HG03139 (cell line): ENCODE measurements around the gene ABCG4.
A peak's percentile ranks its signal among the peaks of the same experiment; 100 is the strongest.

ENCODE experiments used
- ATAC-seq: cut with Tn5 transposase; IDR thresholded peaks from one replicate; pipeline ENCODE4 v1.9.1; 2021; ENCODE audit not compliant: unreplicated experiment

Gene ABCG4

GRCh38 chr11:119205080-119205479 lies 56.2 kb downstream of the ABCG4 start:
- no peak for ATAC-seq

DNA sequence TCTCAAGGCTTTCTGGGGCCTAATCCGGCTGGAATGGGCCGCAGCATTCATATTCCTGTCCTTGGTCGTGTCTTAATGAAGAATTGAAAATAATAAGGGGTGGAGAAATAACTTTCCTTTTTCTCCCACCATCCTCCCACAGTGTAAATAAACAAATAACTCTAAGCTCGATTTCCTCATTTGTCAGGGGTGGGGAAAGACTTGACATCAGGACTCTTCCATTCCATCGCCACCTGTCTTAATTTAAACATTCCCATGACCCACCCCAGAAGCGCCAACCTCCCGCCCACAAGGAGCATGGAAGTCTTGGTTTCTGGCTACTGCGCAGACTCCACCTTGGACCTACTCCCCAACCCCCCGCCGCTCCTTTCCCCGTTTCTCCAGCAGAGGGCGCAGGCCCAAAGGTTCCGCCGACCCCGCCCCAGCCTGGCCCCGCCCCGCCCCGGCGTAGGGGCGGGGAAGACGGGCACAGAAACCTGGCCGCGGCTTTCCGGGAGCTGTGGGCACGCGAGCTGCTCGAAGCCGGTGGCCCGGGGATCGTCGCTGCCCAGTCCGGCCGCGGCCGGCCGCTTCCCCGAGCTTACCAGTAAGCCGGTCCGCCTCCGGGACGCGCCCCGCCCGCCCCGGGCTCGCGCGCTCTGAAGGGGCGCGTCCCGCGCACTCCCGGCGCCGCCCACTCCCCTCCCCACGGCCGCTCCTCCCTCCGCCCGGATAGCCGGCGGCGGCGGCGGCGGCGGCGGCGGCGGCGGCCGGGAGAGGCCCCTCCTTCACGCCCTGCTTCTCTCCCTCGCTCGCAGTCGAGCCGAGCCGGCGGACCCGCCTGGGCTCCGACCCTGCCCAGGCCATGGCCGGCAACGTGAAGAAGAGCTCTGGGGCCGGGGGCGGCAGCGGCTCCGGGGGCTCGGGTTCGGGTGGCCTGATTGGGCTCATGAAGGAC lies 57.0 kb downstream of the ABCG4 start, which contains the start of gene CBL:
Gene CBL, plus strand, starts transcription at position 766 of the 937 bp plus-strand sequence. Its CDS starts 79 bp downstream, at position 845.
- peak; percentile 73 for ATAC-seq

- peak; percentile 11 for ATAC-seq
These were observed 57.9 kb downstream of the ABCG4 start for GRCh38 chr11:119206511-119207414.

GRCh38 chr11:119207415-119207960 lies 58.6 kb downstream of the ABCG4 start:
- ATAC-seq, result no peak

- ATAC-seq, result no peak
These were observed 60.3 kb downstream of the ABCG4 start for GRCh38 chr11:119209186-119209585.

GRCh38 chr11:119210050-119210449 lies 61.2 kb downstream of the ABCG4 start:
- ATAC-seq, result no peak
